Uterus (tissue), 4 donors: ENCODE data around the gene DNAJA4. TPM values are rescaled to one million over a fixed set of nuclear protein-coding genes. Genes with fewer than 3 reads are reported as not detected.

ENCODE experiments used
- DNase-seq, 2 donors: peaks; one replicate each; pipeline ENCODE4 v3.0.0-alpha.2; 2019 to 2020
- H3K27ac ChIP-seq, 2 donors: fragments of 200-600 bp; sonication (generic); 1 replicate in 1 of 2; 2 replicates in 1 of 2; pipeline ENCODE4 v1.5.1; 2016 to 2018
- H3K27me3 ChIP-seq, 2 donors: fragments of 200-600 bp; sonication (generic); one replicate each; pipeline ENCODE4 v1.5.1; 2018 to 2019; ENCODE audit warnings: control low read depth in 1 of 2
- H3K36me3 ChIP-seq, 2 donors: fragments of 200-600 bp; sonication (generic); one replicate each; pipeline ENCODE4 v1.5.1; 2019; ENCODE audit warnings: control low read depth in 1 of 2
- H3K4me1 ChIP-seq, 2 donors: fragments of 200-600 bp; sonication (generic); one replicate each; pipeline ENCODE4 v1.5.1; 2018 to 2019; ENCODE audit warnings: control low read depth in 1 of 2
- H3K4me3 ChIP-seq, 2 donors: fragments of 200-600 bp; sonication (generic); 1 replicate in 1 of 2; 2 replicates in 1 of 2; pipeline ENCODE4 v1.5.1; 2018 to 2019; ENCODE audit warnings: mild to moderate bottlenecking in 1 of 2
- H3K9me3 ChIP-seq, 2 donors: fragments of 200-600 bp; sonication (generic); one replicate each; pipeline ENCODE4 v1.5.1; 2019; ENCODE audit warnings: control low read depth in 1 of 2
- POLR2A ChIP-seq, 2 donors: fragments of 450-650 bp; IDR thresholded peaks; one replicate each; pipeline ENCODE4 v1.6.1; 2016; ENCODE audit warnings: antibody characterized with exemption in 2 of 2, mild to moderate bottlenecking in 1 of 2, moderate library complexity in 1 of 2
- intact Hi-C: fragments of 100-400 bp; cut with DNase I; formaldehyde crosslinking; loops from one replicate; pipeline ENCODE4 v1.15.1; 2023; ENCODE audit warnings: low total_unique reads
- total RNA-seq, 4 donors: library from RNA; depleted of rRNA in 3 of 4; stranded (reverse); fragments of >200 nt in 3 of 4; gene quantifications; one replicate each; pipeline versions ENCODE4 v1.1.0 to v1.2.4, GENCODE V29; 2014 to 2023
- TF ChIP-seq, protein P1 (sequence below), 4 experiments: fragments of 200-600 bp in 2 of 4; fragments of 450-650 bp in 2 of 4; sonication (generic) in 2 of 4; IDR thresholded peaks; one replicate each; pipeline ENCODE4 v1.5.1; 2016 to 2019; ENCODE audit warnings: antibody characterized with exemption in 4 of 4, mild to moderate bottlenecking in 2 of 4, moderate library complexity in 1 of 4
- donor health status: DM: yes; HTN: yes; CAD: no.

Gene DNAJA4
- total RNA-seq, 4 donors from 2014 or later = 2.6 to 16.8 (median 14.6) TPM

- DNase-seq = peak; percentile 88 to 93
- Histone ChIP-seq H3K4me3 (peak within 1 kb of the TSS; percentile 84 to 91), H3K4me1 (peaks cover 0 to 10% of the 10 kb centered on the region in 2 donors), H3K27me3 (no peaks in the 10 kb centered on the region), H3K36me3 (no peaks in the 10 kb centered on the region), H3K9me3 (no peaks in the 10 kb centered on the region), H3K27ac (peak within 1 kb of the TSS; percentile 72 to 75)
- intact Hi-C loops = no loop called here
- TF ChIP-seq, protein P1, sequence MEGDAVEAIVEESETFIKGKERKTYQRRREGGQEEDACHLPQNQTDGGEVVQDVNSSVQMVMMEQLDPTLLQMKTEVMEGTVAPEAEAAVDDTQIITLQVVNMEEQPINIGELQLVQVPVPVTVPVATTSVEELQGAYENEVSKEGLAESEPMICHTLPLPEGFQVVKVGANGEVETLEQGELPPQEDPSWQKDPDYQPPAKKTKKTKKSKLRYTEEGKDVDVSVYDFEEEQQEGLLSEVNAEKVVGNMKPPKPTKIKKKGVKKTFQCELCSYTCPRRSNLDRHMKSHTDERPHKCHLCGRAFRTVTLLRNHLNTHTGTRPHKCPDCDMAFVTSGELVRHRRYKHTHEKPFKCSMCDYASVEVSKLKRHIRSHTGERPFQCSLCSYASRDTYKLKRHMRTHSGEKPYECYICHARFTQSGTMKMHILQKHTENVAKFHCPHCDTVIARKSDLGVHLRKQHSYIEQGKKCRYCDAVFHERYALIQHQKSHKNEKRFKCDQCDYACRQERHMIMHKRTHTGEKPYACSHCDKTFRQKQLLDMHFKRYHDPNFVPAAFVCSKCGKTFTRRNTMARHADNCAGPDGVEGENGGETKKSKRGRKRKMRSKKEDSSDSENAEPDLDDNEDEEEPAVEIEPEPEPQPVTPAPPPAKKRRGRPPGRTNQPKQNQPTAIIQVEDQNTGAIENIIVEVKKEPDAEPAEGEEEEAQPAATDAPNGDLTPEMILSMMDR (IDR thresholded peaks at IDR 0.05) = peak in 1 of 4 experiments; percentile 22
- TF ChIP-seq POLR2A (IDR thresholded peaks at IDR 0.05) = peak; percentile 30 to 81
Measured at GRCh38 chr15:78299101-78299930, 35.0 kb downstream of the DNAJA4 start, which contains the start of gene SKIC8. Gene SKIC8, minus strand, starts transcription at chr15:78299609. Its CDS starts 3,923 bp downstream, at chr15:78295686.

DNA sequence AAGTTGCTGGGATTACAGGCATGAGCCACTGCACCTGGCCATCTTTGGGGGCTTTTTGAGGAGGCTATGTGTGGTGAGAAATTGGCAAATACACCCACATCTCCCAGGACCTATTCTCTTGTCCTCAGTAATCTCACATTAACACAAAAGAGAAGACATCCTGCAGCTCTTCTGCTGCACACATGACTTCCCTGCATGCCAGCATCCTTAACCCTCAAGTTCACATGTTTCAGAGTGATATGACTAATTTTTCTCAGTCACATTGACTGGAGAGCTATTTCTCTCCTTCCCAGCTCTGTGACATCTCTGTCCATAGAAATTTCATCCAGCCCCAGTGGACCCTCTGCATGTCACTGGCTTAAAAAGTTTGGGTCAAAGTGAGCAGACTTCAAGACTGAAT is 37.0 kb downstream of the DNAJA4 start:
- H3K27me3 ChIP-seq = no peaks in the 10 kb centered on the region
- H3K36me3 ChIP-seq = no peaks in the 10 kb centered on the region
- no peak overlapping the region for H3K27ac ChIP-seq
- TF ChIP-seq POLR2A (IDR thresholded peaks at IDR 0.05) = no peak
- TF ChIP-seq, protein P1 (IDR thresholded peaks at IDR 0.05) = no peak
- DNase-seq = no peak
- no peak overlapping the region for H3K4me3 ChIP-seq
- intact Hi-C loops = no loop called here
- H3K9me3 ChIP-seq = no peaks in the 10 kb centered on the region
- H3K4me1 ChIP-seq = peaks cover 0 to 10% of the 10 kb centered on the region in 2 donors

DNA sequence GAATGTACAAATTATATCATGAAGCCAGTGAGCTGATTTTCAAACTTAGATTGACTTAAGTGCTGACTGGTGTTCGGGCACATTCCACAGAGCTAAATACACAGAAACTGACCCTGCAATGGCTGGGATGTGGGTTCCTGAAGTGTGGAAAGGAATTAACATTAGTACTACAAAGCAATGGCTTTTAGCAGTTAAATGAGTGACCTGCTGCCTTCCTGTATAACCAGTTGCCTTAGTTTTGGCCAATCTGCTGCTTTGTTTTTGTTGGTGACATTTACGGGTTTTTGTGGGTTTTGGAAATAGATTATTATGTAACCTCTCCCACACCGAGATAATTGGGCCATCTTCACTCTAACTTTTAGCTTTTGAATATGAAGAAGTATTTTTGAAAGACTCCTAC is 37.5 kb downstream of the DNAJA4 start:
- Histone ChIP-seq H3K4me3 (no peak overlapping the region), H3K9me3 (no peaks in the 10 kb centered on the region), H3K27me3 (no peaks in the 10 kb centered on the region), H3K36me3 (no peaks in the 10 kb centered on the region), H3K27ac (no peak overlapping the region), H3K4me1 (peaks cover 0 to 10% of the 10 kb centered on the region in 2 donors)
- intact Hi-C loops = no loop called here
- no peak for TF ChIP-seq POLR2A (IDR thresholded peaks at IDR 0.05)
- DNase-seq = no peak

DNA sequence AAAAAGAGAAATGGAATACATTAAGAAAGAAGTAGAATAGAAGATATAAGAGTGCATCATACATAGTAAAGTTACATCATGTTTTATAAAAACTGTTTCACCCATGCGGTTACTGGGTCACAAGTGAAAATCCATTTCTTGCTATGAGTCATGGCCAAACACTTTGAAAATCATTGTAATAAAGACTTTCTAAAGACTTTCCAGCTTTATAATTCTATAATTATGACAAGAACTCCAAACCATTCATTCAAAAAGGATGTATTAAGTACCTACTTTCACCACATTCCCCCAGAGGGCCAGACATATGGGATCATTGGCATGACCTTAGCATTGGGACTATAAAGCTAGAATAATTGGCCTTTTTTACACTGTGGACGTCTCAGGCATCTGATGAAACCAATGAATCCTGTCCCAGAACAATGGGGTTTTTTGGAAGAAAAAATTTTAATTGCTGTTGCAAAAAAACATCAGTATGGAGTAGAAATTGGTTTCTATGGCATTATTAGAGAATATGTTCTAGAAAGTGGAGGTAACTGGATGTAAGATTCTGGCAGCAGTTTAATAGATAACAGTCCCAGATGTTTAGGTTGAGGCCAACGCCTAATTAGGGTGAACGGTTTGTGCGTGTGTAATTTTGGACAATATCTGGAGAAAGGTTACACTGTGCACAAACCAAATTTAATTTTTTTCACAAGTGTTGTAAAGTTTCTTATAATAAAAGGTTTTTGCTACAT is 38.4 kb downstream of the DNAJA4 start:
- Histone ChIP-seq H3K27ac (no peak overlapping the region), H3K4me1 (peaks cover 0 to 4% of the 10 kb centered on the region in 2 donors), H3K36me3 (no peaks in the 10 kb centered on the region), H3K4me3 (no peak overlapping the region), H3K9me3 (no peaks in the 10 kb centered on the region), H3K27me3 (no peaks in the 10 kb centered on the region)
- TF ChIP-seq, protein P1 (IDR thresholded peaks at IDR 0.05) = no peak
- no peak for TF ChIP-seq POLR2A (IDR thresholded peaks at IDR 0.05)
- intact Hi-C loops = no loop called here
- DNase-seq = no peak

DNA sequence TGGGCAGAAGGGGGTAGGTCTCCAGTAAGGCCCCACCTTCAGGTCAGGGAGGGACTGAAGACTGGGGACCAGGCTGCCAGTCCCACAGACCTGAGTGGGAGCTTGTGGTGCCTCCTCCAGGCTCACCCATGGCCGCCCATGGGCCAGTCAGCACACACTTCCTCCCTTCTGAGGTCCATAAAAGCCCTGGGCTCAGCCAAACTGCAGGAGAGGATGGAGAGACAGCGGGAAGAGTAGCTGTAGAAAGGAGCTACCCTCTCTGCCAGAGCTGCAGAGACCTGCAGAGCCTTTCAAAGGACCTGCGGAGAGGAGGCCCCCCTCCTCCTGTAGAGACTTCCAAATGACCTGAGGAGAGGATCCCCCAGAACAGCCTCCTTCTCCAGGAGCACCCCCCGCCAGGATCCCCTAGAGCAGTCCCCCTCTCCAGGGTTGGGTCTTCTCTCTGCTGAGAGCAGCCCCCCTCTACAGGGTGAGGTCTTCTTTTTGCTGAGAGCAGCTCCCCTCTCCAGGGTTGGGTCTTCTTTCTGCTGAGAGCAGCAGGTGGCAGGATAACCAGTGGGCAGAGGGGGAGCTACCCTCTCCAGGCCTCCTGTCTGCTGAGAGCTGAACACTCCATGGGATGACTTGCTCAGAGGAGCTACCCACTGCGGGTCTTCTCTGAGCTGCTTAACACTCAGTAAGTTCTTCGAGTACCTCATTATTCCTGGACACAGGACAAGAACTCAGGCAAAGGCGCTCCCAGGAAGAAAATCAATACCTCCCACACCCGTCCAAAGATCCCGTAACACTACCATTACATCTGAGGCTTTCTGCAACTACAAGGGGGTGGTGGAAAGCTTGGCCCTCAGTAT is 40.1 kb downstream of the DNAJA4 start:
- no peak overlapping the region for H3K27ac ChIP-seq
- H3K36me3 ChIP-seq = no peaks in the 10 kb centered on the region
- no peaks in the 10 kb centered on the region for H3K27me3 ChIP-seq
- DNase-seq = no peak
- H3K4me1 ChIP-seq = no peaks in the 10 kb centered on the region
- H3K9me3 ChIP-seq = no peaks in the 10 kb centered on the region
- no peak overlapping the region for H3K4me3 ChIP-seq
- intact Hi-C loops = no loop called here
- TF ChIP-seq, protein P1 (IDR thresholded peaks at IDR 0.05) = no peak
- TF ChIP-seq POLR2A (IDR thresholded peaks at IDR 0.05) = no peak
